HepG2 (cell line): Measurements from ENCODE around the gene MRPL38. TPM values are rescaled to one million over a fixed set of nuclear protein-coding genes. Genes with fewer than 3 reads are reported as not detected.

Experiments used
- AGO2 ChIP-seq: fragments of 200-400 bp; formaldehyde crosslinking; optimal IDR thresholded peaks from 2 replicates; pipeline ENCODE3; 2017; ENCODE audit warnings: mild to moderate bottlenecking, low read depth, low read length, moderate library complexity
- ATF1 ChIP-seq: IDR thresholded peaks from 2 replicates; pipeline ENCODE4 v1.6.1; 2016; ENCODE audit warnings: mild to moderate bottlenecking, control low read depth
- CCAR2 ChIP-seq: fragments of 200-400 bp; formaldehyde crosslinking; optimal IDR thresholded peaks from 2 replicates; pipeline ENCODE3; 2018; ENCODE audit warnings: low read depth, mild to moderate bottlenecking, low read length, moderate library complexity
- CEBPG ChIP-seq: IDR thresholded peaks from 2 replicates; pipeline ENCODE4 v1.6.1; 2016
- CREB3 ChIP-seq: sonication (generic); formaldehyde crosslinking; IDR thresholded peaks from 2 replicates; pipeline ENCODE4 v1.5.0; 2020; ENCODE audit warnings: missing genetic modification reagents
- DR1 ChIP-seq: sonication (generic); formaldehyde crosslinking; IDR thresholded peaks from 2 replicates; pipeline ENCODE4 v1.8.0; 2021; ENCODE audit warnings: mild to moderate bottlenecking, missing genetic modification reagents, inconsistent platforms
- E2F2 ChIP-seq: sonication (generic); formaldehyde crosslinking; IDR thresholded peaks from 2 replicates; pipeline ENCODE4 v1.4.0; 2020; ENCODE audit warnings: missing genetic modification reagents, borderline replicate concordance
- FOXP4 ChIP-seq: sonication (generic); formaldehyde crosslinking; IDR thresholded peaks from 2 replicates; pipeline ENCODE4 v1.4.0; 2020; ENCODE audit warnings: missing genetic modification reagents
- HNF4G ChIP-seq, 2 experiments: sonication (generic) in 1 of 2; formaldehyde crosslinking in 1 of 2; IDR thresholded peaks; 2 replicates each; pipeline versions ENCODE4 v1.4.0 to v1.6.1; 2011 to 2020; ENCODE audit warnings: borderline replicate concordance in 2 of 2, low read depth in 2 of 2, mild to moderate bottlenecking in 2 of 2, low read length in 1 of 2, missing genetic modification reagents in 1 of 2, moderate library complexity in 1 of 2
- HOXA3 ChIP-seq: sonication (generic); formaldehyde crosslinking; IDR thresholded peaks from 2 replicates; pipeline ENCODE4 v1.5.0; 2020; ENCODE audit warnings: missing genetic modification reagents
- MAFK ChIP-seq, 2 experiments: IDR thresholded peaks in 1 of 2; conservative IDR thresholded peaks in 1 of 2; 2 replicates each; pipeline ENCODE4 v1.6.1; 2011; ENCODE audit warnings: improper control_type of control experiment in 2 of 2, low read length in 2 of 2
- PPARG ChIP-seq: conservative IDR thresholded peaks from 2 replicates; pipeline ENCODE4 v1.6.1; 2016; ENCODE audit warnings: missing biosample characterization, missing genetic modification reagents
- SIN3A ChIP-seq: IDR thresholded peaks from 2 replicates; pipeline ENCODE4 v1.6.1; 2011; ENCODE audit warnings: low read depth, mild to moderate bottlenecking, control low read depth, low read length, borderline replicate concordance
- TBL1XR1 ChIP-seq: fragments of 150-350 bp; IDR thresholded peaks from 2 replicates; pipeline ENCODE4 v1.6.1; 2014; ENCODE audit warnings: borderline replicate concordance, low read length; ENCODE audit not compliant: partially characterized antibody
- THYN1 ChIP-seq: sonication (generic); formaldehyde crosslinking; IDR thresholded peaks from 2 replicates; pipeline ENCODE4 v1.8.1; 2023; ENCODE audit warnings: low read depth, mild to moderate bottlenecking, moderate library complexity, missing genetic modification reagents, borderline replicate concordance
- ZBTB21 ChIP-seq: sonication (generic); formaldehyde crosslinking; IDR thresholded peaks from 2 replicates; pipeline ENCODE4 v1.4.0; 2020; ENCODE audit warnings: missing genetic modification reagents
- ZNF24 ChIP-seq: fragments of 450-650 bp; IDR thresholded peaks from 2 replicates; pipeline ENCODE4 v1.6.1; 2017; ENCODE audit warnings: antibody characterized with exemption, mild to moderate bottlenecking
- ZNF670 ChIP-seq: sonication (generic); formaldehyde crosslinking; IDR thresholded peaks from 2 replicates; pipeline ENCODE4 v1.8.0; 2022; ENCODE audit warnings: mild to moderate bottlenecking, missing genetic modification reagents, borderline replicate concordance
- ZNF792 ChIP-seq: IDR thresholded peaks from 2 replicates; pipeline ENCODE4 v1.6.1; 2016
- ZSCAN30 ChIP-seq: sonication (generic); formaldehyde crosslinking; IDR thresholded peaks from 2 replicates; pipeline ENCODE4 v1.5.0; 2020; ENCODE audit warnings: mild to moderate bottlenecking, missing genetic modification reagents
- polyA plus RNA-seq, 8 experiments: library from polyadenylated mRNA; depleted of rRNA in 3 of 8; stranded (reverse) in 7 of 8; unstranded in 1 of 8; fragments of >200 nt; fragmentation: Illumina TruSeq in 4 of 8; extraction: Trizol in 4 of 8; gene quantifications; 2 replicates each; pipeline versions ENCODE4 v1.2.1 to v1.2.3, GENCODE V29; 2011 to 2016; ENCODE audit warnings: low read depth in 4 of 8, missing spikeins in 1 of 8, mixed read lengths in 1 of 8; ENCODE audit not compliant: insufficient read depth in 1 of 8
- total RNA-seq, 5 experiments: library from RNA; depleted of rRNA; stranded (reverse); fragments of >200 nt; fragmentation: Illumina TruSeq; extraction: Trizol; gene quantifications; 2 replicates each; pipeline ENCODE4 v1.2.3, GENCODE V29; 2016; ENCODE audit warnings: low read depth in 1 of 5
- TF ChIP-seq, protein P1 (sequence below): sonication (generic); formaldehyde crosslinking; IDR thresholded peaks from 2 replicates; pipeline ENCODE4 v1.8.1; 2023; ENCODE audit warnings: missing genetic modification reagents, inconsistent platforms, borderline replicate concordance
- TF ChIP-seq, protein P2 (sequence below): sonication (generic); formaldehyde crosslinking; IDR thresholded peaks from 2 replicates; pipeline ENCODE4 v1.5.1; 2020; ENCODE audit warnings: missing genetic modification reagents, mild to moderate bottlenecking, borderline replicate concordance

Gene MRPL38
- total and polyA plus RNA-seq, 2 of the 13 experiments (the other 11 are each of a cell fraction or from before 2014, with no cell fraction given) = 83.7 to 125 TPM

DNA sequence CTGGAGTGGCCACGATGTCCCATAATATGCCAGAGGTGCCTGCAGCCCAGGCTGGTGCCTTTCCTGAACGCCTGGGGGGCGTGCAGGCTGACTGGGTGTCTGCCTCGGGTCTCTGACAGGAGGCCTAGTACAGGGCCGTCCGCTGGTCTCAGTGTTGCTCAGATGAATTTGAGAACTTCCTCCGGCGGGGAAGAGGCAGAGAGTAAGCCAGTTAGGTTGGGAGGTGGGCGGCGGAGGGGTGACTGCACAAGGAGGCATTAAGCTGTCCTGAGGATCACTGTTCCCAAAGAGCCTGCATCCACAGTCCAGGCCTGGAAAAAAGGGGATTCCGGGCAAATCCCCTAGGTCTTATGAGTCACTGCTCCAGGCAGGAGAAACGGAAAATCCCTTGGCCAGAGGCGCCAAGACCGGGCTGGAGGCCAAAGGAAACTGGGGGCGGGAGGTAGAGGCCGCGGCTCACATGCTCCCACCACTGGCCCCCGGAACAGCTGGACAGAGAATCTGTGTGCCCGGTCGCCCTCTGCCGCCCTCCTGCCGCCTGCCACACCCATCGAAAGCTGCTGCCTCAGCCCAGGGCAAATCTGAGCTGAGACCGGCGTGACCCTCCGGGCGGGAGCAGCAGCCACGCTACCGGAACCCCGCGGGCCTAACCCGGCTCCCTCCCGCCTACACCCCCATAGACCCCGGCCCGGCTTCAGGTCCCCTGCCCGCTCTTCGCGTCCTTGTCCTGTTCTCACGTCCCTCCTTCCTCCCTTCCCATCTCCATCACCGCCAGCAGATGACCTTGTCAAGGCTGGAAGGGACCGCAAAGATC, 27.5 kb downstream of the MRPL38 start (continued):
- TF ChIP-seq E2F2 (CRISPR knock-in tag) (no peak), CREB3 (CRISPR knock-in tag) (no peak), FOXP4 (CRISPR knock-in tag) (no peak), ZSCAN30 (CRISPR knock-in tag) (no peak), ZBTB21 (CRISPR knock-in tag) (no peak), HNF4G (IDR thresholded peaks at IDR 0.05; ENCODE audit: borderline replicate concordance, low read depth, low read length) (no peak), HNF4G (CRISPR knock-in tag; IDR thresholded peaks at IDR 0.05; ENCODE audit: borderline replicate concordance, low read depth) (no peak), ATF1 (CRISPR knock-in tag) (no peak), DR1 (no peak), HOXA3 (CRISPR knock-in tag) (no peak), SIN3A (peak; percentile 79; the same call in 1 of the 2 replicates), TBL1XR1 (no peak), AGO2 (peak; percentile 88), ZNF670 (CRISPR knock-in tag) (peak; percentile 72), THYN1 (CRISPR knock-in tag) (no peak), PPARG (CRISPR knock-in tag) (0 out of 2 replicates have a peak, but pooled peaks have one; percentile 16), ZNF792 (CRISPR knock-in tag) (no peak), ZNF24 (no peak), MAFK (conservative IDR thresholded peaks at IDR 0.05 in 1 of 2, IDR thresholded peaks at IDR 0.05 in 1 of 2; ENCODE audit: low read length in 2 of 2) (no peak), CCAR2 (no peak), CEBPG (CRISPR knock-in tag) (no peak)
- TF ChIP-seq, protein P1, sequence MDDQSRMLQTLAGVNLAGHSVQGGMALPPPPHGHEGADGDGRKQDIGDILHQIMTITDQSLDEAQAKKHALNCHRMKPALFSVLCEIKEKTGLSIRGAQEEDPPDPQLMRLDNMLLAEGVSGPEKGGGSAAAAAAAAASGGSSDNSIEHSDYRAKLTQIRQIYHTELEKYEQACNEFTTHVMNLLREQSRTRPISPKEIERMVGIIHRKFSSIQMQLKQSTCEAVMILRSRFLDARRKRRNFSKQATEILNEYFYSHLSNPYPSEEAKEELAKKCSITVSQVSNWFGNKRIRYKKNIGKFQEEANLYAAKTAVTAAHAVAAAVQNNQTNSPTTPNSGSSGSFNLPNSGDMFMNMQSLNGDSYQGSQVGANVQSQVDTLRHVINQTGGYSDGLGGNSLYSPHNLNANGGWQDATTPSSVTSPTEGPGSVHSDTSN (CRISPR knock-in tag) = no peak
- TF ChIP-seq, protein P2, sequence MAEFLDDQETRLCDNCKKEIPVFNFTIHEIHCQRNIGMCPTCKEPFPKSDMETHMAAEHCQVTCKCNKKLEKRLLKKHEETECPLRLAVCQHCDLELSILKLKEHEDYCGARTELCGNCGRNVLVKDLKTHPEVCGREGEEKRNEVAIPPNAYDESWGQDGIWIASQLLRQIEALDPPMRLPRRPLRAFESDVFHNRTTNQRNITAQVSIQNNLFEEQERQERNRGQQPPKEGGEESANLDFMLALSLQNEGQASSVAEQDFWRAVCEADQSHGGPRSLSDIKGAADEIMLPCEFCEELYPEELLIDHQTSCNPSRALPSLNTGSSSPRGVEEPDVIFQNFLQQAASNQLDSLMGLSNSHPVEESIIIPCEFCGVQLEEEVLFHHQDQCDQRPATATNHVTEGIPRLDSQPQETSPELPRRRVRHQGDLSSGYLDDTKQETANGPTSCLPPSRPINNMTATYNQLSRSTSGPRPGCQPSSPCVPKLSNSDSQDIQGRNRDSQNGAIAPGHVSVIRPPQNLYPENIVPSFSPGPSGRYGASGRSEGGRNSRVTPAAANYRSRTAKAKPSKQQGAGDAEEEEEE (CRISPR knock-in tag) = 0 out of 2 replicates have a peak, but pooled peaks have one; percentile 13
